ENCODE results near the gene COASY.

DNA sequence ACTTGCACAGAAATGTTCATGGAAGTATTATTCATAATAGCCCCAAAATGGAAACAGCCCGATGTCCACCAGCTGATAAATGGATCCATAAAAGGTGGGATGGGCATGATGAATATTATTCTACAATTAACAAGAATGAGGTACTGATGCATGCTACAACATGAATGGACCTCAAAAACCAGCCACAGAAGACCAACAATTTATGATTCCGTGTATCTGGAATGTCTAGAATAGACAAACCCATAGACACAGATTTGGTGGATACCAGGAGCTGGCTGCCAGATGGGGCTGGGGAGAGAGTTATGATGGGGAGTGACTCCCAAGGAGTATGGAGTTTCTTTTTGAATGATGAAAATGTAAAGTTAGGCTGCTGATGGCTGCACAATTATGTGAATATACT, 36.7 kb upstream of the COASY start:
- TF ChIP-seq POLR2A (IDR thresholded peaks at IDR 0.05; ENCODE audit: low read depth), result no peak
- TF ChIP-seq, protein P1, sequence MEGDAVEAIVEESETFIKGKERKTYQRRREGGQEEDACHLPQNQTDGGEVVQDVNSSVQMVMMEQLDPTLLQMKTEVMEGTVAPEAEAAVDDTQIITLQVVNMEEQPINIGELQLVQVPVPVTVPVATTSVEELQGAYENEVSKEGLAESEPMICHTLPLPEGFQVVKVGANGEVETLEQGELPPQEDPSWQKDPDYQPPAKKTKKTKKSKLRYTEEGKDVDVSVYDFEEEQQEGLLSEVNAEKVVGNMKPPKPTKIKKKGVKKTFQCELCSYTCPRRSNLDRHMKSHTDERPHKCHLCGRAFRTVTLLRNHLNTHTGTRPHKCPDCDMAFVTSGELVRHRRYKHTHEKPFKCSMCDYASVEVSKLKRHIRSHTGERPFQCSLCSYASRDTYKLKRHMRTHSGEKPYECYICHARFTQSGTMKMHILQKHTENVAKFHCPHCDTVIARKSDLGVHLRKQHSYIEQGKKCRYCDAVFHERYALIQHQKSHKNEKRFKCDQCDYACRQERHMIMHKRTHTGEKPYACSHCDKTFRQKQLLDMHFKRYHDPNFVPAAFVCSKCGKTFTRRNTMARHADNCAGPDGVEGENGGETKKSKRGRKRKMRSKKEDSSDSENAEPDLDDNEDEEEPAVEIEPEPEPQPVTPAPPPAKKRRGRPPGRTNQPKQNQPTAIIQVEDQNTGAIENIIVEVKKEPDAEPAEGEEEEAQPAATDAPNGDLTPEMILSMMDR (IDR thresholded peaks at IDR 0.05), result no peak
- no peak for TF ChIP-seq POLR2AphosphoS5 (IDR thresholded peaks at IDR 0.05)
- TF ChIP-seq EP300 (IDR thresholded peaks at IDR 0.05), result no peak
